SK-N-SH (cell line): ENCODE data around the gene IMPA2. TPM values are rescaled to one million over a fixed set of nuclear protein-coding genes. Genes with fewer than 3 reads are reported as not detected.

Experiments used
- CTCF ChIA-PET: fragments of 300-600, 350-600 bp; formaldehyde crosslinking; extraction: SDS; loops from one replicate; lab custom pipeline; 2021; lab: Yijun Ruan, JAX
- POLR2A ChIA-PET: fragments of 350-600 bp; sonication (Branson Sonifier 250); formaldehyde crosslinking; extraction: SDS; loops from one replicate; lab custom pipeline; 2020; ENCODE audit warnings: antibody characterized with exemption, inconsistent platforms; lab: Yijun Ruan, JAX
- DNase-seq: peaks from one replicate; pipeline ENCODE4 v3.0.0; 2012
- H2AFZ ChIP-seq: fragments of 200-600 bp; sonication (generic); 2 replicates; pipeline ENCODE4 v1.8.1; 2016; ENCODE audit warnings: antibody characterized with exemption, mild to moderate bottlenecking, low read depth
- H3F3A ChIP-seq: fragments of 200-600 bp; sonication (generic); replicated peaks from 2 replicates; pipeline ENCODE3; 2016; ENCODE audit warnings: antibody characterized with exemption, mild to moderate bottlenecking; ENCODE audit not compliant: insufficient read depth
- H3K27ac ChIP-seq, 2 experiments: fragments of 200-500 bp in 1 of 2; fragments of 200-600 bp in 1 of 2; sonication (Bioruptor generic) in 1 of 2; sonication (generic), shearing (Covaris generic) in 1 of 2; 2 replicates each; pipeline versions ENCODE4 v1.5.1 to v1.6.1; 2014 to 2016; ENCODE audit warnings: low read depth in 2 of 2, inconsistent platforms in 1 of 2, low read length in 1 of 2, mild to moderate bottlenecking in 1 of 2, mixed read lengths in 1 of 2
- H3K27me3 ChIP-seq: fragments of 200-600 bp; sonication (generic), shearing (Covaris generic); 2 replicates; pipeline ENCODE4 v1.6.1; 2016; ENCODE audit warnings: mixed run types; ENCODE audit not compliant: insufficient read depth
- H3K36me3 ChIP-seq, 2 experiments: fragments of 200-500 bp in 1 of 2; fragments of 200-600 bp in 1 of 2; sonication (Bioruptor generic) in 1 of 2; sonication (generic) in 1 of 2; replicated peaks in 1 of 2; 2 replicates each; pipeline versions ENCODE3 to v1.5.1; 2014 to 2016; ENCODE audit warnings: low read length in 1 of 2, mild to moderate bottlenecking in 1 of 2; ENCODE audit not compliant: insufficient read depth in 2 of 2, control insufficient read depth in 1 of 2
- H3K4me1 ChIP-seq, 2 experiments: fragments of 200-500 bp in 1 of 2; fragments of 200-600 bp in 1 of 2; sonication (Bioruptor generic) in 1 of 2; sonication (generic), shearing (Covaris generic) in 1 of 2; 2 replicates each; pipeline versions ENCODE4 v1.5.1 to v1.6.1; 2014 to 2016; ENCODE audit warnings: low read depth in 1 of 2, low read length in 1 of 2, mixed run types in 1 of 2; ENCODE audit not compliant: insufficient read depth in 2 of 2, control insufficient read depth in 1 of 2
- H3K4me2 ChIP-seq: fragments of 200-600 bp; sonication (generic), shearing (Covaris generic); 2 replicates; pipeline ENCODE4 v1.6.1; 2017; ENCODE audit warnings: mixed run types
- H3K4me3 ChIP-seq, 2 experiments: fragments of 200-500 bp in 1 of 2; fragments of 200-600 bp in 1 of 2; sonication (Bioruptor generic) in 1 of 2; sonication (generic), shearing (Covaris generic) in 1 of 2; 2 replicates each; pipeline versions ENCODE4 v1.5.1 to v1.8.1; 2014 to 2016; ENCODE audit warnings: low read depth in 2 of 2, inconsistent platforms in 1 of 2, low read length in 1 of 2, mild to moderate bottlenecking in 1 of 2, mixed read lengths in 1 of 2, moderate library complexity in 1 of 2
- H3K79me2 ChIP-seq: fragments of 200-600 bp; sonication (generic); 2 replicates; pipeline ENCODE4 v1.8.1; 2017; ENCODE audit warnings: mild to moderate bottlenecking; ENCODE audit not compliant: insufficient read depth
- H3K9ac ChIP-seq: fragments of 200-600 bp; sonication (generic); 2 replicates; pipeline ENCODE4 v1.6.1; 2017; ENCODE audit warnings: mixed run types
- H3K9me2 ChIP-seq: fragments of 200-600 bp; sonication (generic); 2 replicates; pipeline ENCODE4 v1.6.1; 2017; ENCODE audit warnings: mixed run types
- H3K9me3 ChIP-seq: fragments of 200-600 bp; sonication (generic); 2 replicates; pipeline ENCODE4 v1.6.1; 2017; ENCODE audit warnings: mixed run types, mild to moderate bottlenecking, moderate library complexity
- H4K20me1 ChIP-seq: fragments of 200-600 bp; sonication (generic); 2 replicates; pipeline ENCODE4 v1.6.1; 2017; ENCODE audit warnings: mild to moderate bottlenecking, mixed run types; ENCODE audit not compliant: insufficient read depth
- EZH2phosphoT487 ChIP-seq: fragments of 200-600 bp; sonication (generic); IDR thresholded peaks from 2 replicates; pipeline ENCODE4 v1.6.1; 2017; ENCODE audit warnings: low read depth, mixed run types, mild to moderate bottlenecking, antibody characterized with exemption, moderate library complexity, borderline replicate concordance
- GABPA ChIP-seq: IDR thresholded peaks from 2 replicates; pipeline ENCODE4 v1.4.0; 2012; ENCODE audit warnings: low read depth, mild to moderate bottlenecking
- JUND ChIP-seq: IDR thresholded peaks from 2 replicates; pipeline ENCODE4 v1.4.0; 2012
- NRF1 ChIP-seq: IDR thresholded peaks from 2 replicates; pipeline ENCODE4 v1.6.1; 2012; ENCODE audit warnings: low read depth, mild to moderate bottlenecking, low read length
- PBX3 ChIP-seq: IDR thresholded peaks from 2 replicates; pipeline ENCODE4; 2012
- POLR2AphosphoS5 ChIP-seq: IDR thresholded peaks from 2 replicates; pipeline ENCODE4 v1.6.1; 2012; ENCODE audit warnings: low read depth, low read length
- RCOR1 ChIP-seq: fragments of 150-350 bp; IDR thresholded peaks from 2 replicates; pipeline ENCODE4 v1.6.1; 2017; ENCODE audit warnings: antibody characterized with exemption, low read length
- RXRA ChIP-seq: IDR thresholded peaks from 2 replicates; pipeline ENCODE4 v1.4.0; 2012; ENCODE audit warnings: low read depth, mild to moderate bottlenecking, borderline replicate concordance
- SIN3A ChIP-seq: IDR thresholded peaks from 2 replicates; pipeline ENCODE4 v1.6.1; 2012; ENCODE audit warnings: low read depth, mild to moderate bottlenecking, low read length, moderate library complexity, borderline replicate concordance
- SMC3 ChIP-seq: IDR thresholded peaks from 2 replicates; pipeline ENCODE4 v1.6.1; 2012; ENCODE audit warnings: low read depth, low read length, improper control_type of control experiment
- TAF1 ChIP-seq: IDR thresholded peaks from 2 replicates; pipeline ENCODE4 v1.6.1; 2012; ENCODE audit warnings: low read depth, mild to moderate bottlenecking, low read length, moderate library complexity, borderline replicate concordance
- TEAD4 ChIP-seq: IDR thresholded peaks from 2 replicates; pipeline ENCODE4 v1.4.0; 2012; ENCODE audit warnings: mild to moderate bottlenecking, borderline replicate concordance; ENCODE audit not compliant: insufficient read depth
- USF1 ChIP-seq: IDR thresholded peaks from 2 replicates; pipeline ENCODE4 v1.4.0; 2012; ENCODE audit warnings: low read depth, borderline replicate concordance
- ZBTB33 ChIP-seq: IDR thresholded peaks from 2 replicates; pipeline ENCODE4 v1.4.0; 2012; ENCODE audit warnings: low read depth, borderline replicate concordance
- WGBS: methylation state at CpG from one replicate; pipeline ENCODE4 v1.1.6; 2017; ENCODE audit warnings: low lambda C conversion rate; 5-methylcytosine and 5-hydroxymethylcytosine counted together
- polyA plus RNA-seq, 3 experiments: library from polyadenylated mRNA; depleted of rRNA; stranded (reverse); fragments of >200 nt; gene quantifications; 2 replicates each; pipeline ENCODE4 v1.2.3, GENCODE V29; 2012
- TF ChIP-seq, protein P1 (sequence below): IDR thresholded peaks from 2 replicates; pipeline ENCODE4 v1.4.0; 2012; ENCODE audit warnings: low read depth
- TF ChIP-seq, protein P2 (sequence below): fragments of 150-350 bp; IDR thresholded peaks from 2 replicates; pipeline ENCODE4 v1.6.1; 2016; ENCODE audit warnings: mild to moderate bottlenecking, low read depth, low read length
- TF ChIP-seq, protein P3 (sequence below): IDR thresholded peaks from 2 replicates; pipeline ENCODE4 v1.6.1; 2012; ENCODE audit warnings: mild to moderate bottlenecking, low read depth, low read length, moderate library complexity

Gene IMPA2
- polyA plus RNA-seq, 1 of the 3 experiments (the other 2 are of a cell fraction), result 0.18 TPM

DNA sequence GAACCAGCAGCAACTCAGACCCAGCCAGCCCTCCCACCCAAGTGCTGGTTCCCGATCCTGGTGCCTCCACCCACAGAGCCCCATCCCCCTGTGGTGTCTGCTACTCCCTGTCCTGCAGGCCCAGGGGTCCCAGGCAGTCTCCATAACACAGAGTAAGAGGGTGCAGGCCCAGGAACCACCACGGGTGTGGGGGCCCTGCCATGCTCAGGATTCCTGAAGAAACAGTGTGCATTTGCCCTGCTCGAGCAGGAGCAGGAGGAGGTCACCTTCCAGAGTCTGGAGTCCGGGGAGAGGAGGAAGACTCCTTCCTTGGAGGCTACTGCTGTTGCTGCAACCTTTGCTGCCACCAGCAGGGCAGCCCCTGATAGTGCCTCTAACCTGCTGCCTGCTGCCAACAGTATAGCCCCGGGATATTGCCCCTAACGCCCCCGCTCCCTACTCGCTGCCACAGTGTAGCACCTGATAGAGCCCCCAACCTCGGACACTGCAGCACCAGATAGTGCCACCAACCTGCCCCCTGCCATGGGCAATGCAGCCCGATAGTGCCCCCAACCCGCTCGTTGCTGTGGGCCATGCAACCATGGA lies 65.5 kb downstream of the IMPA2 start:
- 18% methylated on average over 7 of the region's 12 CpGs for WGBS
- Histone ChIP-seq H3K4me3 (no peak overlapping the region), H3K4me2 (no peak overlapping the region), H3K4me1 (no peaks in the 10 kb centered on the region), H3K27ac (no peak overlapping the region), H3K9me2 (no peaks in the 10 kb centered on the region), H3K9ac (no peak overlapping the region), H3F3A (no peaks in the 10 kb centered on the region), H2AFZ (no peak overlapping the region), H3K36me3 (no peaks in the 10 kb centered on the region), H3K27me3 (peaks cover 48% of the 10 kb centered on the region), H3K9me3 (no peaks in the 10 kb centered on the region), H4K20me1 (no peaks in the 10 kb centered on the region), H3K79me2 (no peaks in the 10 kb centered on the region)
- DNase-seq, result no peak
- ChIA-PET POLR2A (no interaction called here), CTCF (interaction anchor here (0.6 kb wide), 1 partner anchor 8 kb away, joined by 5 read pairs; no protein-coding TSS in a partner anchor)
- no peak for TF ChIP-seq JUND
- TF ChIP-seq, protein P1, sequence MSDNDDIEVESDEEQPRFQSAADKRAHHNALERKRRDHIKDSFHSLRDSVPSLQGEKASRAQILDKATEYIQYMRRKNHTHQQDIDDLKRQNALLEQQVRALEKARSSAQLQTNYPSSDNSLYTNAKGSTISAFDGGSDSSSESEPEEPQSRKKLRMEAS, result no peak
- TF ChIP-seq RXRA, result no peak
- TF ChIP-seq NRF1, result no peak
- TF ChIP-seq RCOR1, result no peak
- TF ChIP-seq, protein P2, sequence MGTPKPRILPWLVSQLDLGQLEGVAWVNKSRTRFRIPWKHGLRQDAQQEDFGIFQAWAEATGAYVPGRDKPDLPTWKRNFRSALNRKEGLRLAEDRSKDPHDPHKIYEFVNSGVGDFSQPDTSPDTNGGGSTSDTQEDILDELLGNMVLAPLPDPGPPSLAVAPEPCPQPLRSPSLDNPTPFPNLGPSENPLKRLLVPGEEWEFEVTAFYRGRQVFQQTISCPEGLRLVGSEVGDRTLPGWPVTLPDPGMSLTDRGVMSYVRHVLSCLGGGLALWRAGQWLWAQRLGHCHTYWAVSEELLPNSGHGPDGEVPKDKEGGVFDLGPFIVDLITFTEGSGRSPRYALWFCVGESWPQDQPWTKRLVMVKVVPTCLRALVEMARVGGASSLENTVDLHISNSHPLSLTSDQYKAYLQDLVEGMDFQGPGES, result no peak
- no peak for TF ChIP-seq GABPA
- TF ChIP-seq POLR2AphosphoS5, result no peak
- TF ChIP-seq SMC3, result no peak
- no peak for TF ChIP-seq SIN3A
- no peak for TF ChIP-seq USF1
- TF ChIP-seq EZH2phosphoT487, result no peak
- TF ChIP-seq TAF1, result no peak
- TF ChIP-seq, protein P3, sequence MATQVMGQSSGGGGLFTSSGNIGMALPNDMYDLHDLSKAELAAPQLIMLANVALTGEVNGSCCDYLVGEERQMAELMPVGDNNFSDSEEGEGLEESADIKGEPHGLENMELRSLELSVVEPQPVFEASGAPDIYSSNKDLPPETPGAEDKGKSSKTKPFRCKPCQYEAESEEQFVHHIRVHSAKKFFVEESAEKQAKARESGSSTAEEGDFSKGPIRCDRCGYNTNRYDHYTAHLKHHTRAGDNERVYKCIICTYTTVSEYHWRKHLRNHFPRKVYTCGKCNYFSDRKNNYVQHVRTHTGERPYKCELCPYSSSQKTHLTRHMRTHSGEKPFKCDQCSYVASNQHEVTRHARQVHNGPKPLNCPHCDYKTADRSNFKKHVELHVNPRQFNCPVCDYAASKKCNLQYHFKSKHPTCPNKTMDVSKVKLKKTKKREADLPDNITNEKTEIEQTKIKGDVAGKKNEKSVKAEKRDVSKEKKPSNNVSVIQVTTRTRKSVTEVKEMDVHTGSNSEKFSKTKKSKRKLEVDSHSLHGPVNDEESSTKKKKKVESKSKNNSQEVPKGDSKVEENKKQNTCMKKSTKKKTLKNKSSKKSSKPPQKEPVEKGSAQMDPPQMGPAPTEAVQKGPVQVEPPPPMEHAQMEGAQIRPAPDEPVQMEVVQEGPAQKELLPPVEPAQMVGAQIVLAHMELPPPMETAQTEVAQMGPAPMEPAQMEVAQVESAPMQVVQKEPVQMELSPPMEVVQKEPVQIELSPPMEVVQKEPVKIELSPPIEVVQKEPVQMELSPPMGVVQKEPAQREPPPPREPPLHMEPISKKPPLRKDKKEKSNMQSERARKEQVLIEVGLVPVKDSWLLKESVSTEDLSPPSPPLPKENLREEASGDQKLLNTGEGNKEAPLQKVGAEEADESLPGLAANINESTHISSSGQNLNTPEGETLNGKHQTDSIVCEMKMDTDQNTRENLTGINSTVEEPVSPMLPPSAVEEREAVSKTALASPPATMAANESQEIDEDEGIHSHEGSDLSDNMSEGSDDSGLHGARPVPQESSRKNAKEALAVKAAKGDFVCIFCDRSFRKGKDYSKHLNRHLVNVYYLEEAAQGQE, result no peak
- TF ChIP-seq ZBTB33, result no peak
- no peak for TF ChIP-seq PBX3
- no peak for TF ChIP-seq TEAD4
